ENCODE data around the gene PCSK6. TPM values are rescaled to one million over a fixed set of nuclear protein-coding genes. Genes with fewer than 3 reads are reported as not detected.

Gene PCSK6
- total RNA-seq, 5 donors from 2014 or later (not counting 1 experiment from before 2014, with no cell fraction given), result 0.16 to 2.2 (median 1.3) TPM

- Histone ChIP-seq H3K4me1 (ENCODE audit: control insufficient read depth in 1 of 2, extremely low read depth in 1 of 2, insufficient read depth in 2 of 2, low read length in 2 of 2) (no peaks in the 10 kb centered on the region), H3K27me3 (replicated peaks in 1 of 2; ENCODE audit: control insufficient read depth in 2 of 2, extremely low read depth in 1 of 2, insufficient read depth in 2 of 2, low read length in 1 of 2) (peaks cover 0 to 4% of the 10 kb centered on the region in 2 experiments), H3K27ac (ENCODE audit: low read length) (no peak overlapping the region), H3K36me3 (ENCODE audit: control insufficient read depth in 2 of 2, extremely low read depth in 1 of 2, insufficient read depth in 1 of 2, low read length in 1 of 2) (no peaks in the 10 kb centered on the region), H3K9me3 (peaks cover 9% of the 10 kb centered on the region), H3K4me3 (ENCODE audit: control insufficient read depth in 1 of 2, extremely low read depth in 1 of 2, low read length in 1 of 2) (no peak overlapping the region)
- CTCF ChIA-PET, result no interaction called here
- ATAC-seq (replicated peaks in 1 of 4) (no peak), DNase-seq (no peak)
- POLR2A ChIA-PET, result no interaction called here
- Mint-ChIP-seq H3K27me3 (peaks cover 8 to 18% of the 10 kb centered on the region in 2 donors), H3K9me3 (peaks cover 15 to 40% (median 31%) of the 10 kb centered on the region in 3 donors), H3K27ac (no peak overlapping the region), H3K4me1 (peaks cover 7 to 9% (median 7%) of the 10 kb centered on the region in 3 donors), H3K4me3 (no peak overlapping the region), H3K36me3 (peaks cover 6% of the 10 kb centered on the region)
Measured at GRCh38 chr15:101517504-101517903, 28.0 kb upstream of the PCSK6 start.

- H3K4me1 Mint-ChIP-seq, result no peaks in the 10 kb centered on the region
- Histone ChIP-seq H3K4me3 (ENCODE audit: control insufficient read depth in 1 of 2, extremely low read depth in 1 of 2, low read length in 1 of 2) (no peak overlapping the region), H3K4me1 (ENCODE audit: control insufficient read depth in 1 of 2, extremely low read depth in 1 of 2, insufficient read depth in 2 of 2, low read length in 2 of 2) (no peaks in the 10 kb centered on the region), H3K27me3 (replicated peaks in 1 of 2; ENCODE audit: control insufficient read depth in 2 of 2, extremely low read depth in 1 of 2, insufficient read depth in 2 of 2, low read length in 1 of 2) (no peaks in the 10 kb centered on the region), H3K27ac (ENCODE audit: low read length) (no peak overlapping the region), H3K9me3 (peaks cover 9% of the 10 kb centered on the region), H3K36me3 (ENCODE audit: control insufficient read depth in 2 of 2, extremely low read depth in 1 of 2, insufficient read depth in 1 of 2, low read length in 1 of 2) (no peaks in the 10 kb centered on the region)
- DNase-seq (no peak), ATAC-seq (replicated peaks in 1 of 4) (no peak)
- CTCF ChIA-PET, result interaction anchor here in 1 of 2 donors (0.7 kb wide), 1 partner anchor 158 kb away, joined by 4 read pairs; no protein-coding TSS in a partner anchor
- 100% methylated on average over 3 of the region's 7 CpGs for WGBS (ENCODE audit: insufficient coverage)
- H3K4me3 Mint-ChIP-seq, result no peak overlapping the region
- peaks cover 10 to 19% of the 10 kb centered on the region in 2 donors for H3K27me3 Mint-ChIP-seq
- no peak overlapping the region for H3K27ac Mint-ChIP-seq
- POLR2A ChIA-PET, result no interaction called here
- H3K36me3 Mint-ChIP-seq, result peaks cover 6% of the 10 kb centered on the region
- H3K9me3 Mint-ChIP-seq, result peaks cover 12 to 32% (median 26%) of the 10 kb centered on the region in 3 donors
Measured at GRCh38 chr15:101514318-101514717, 24.8 kb upstream of the PCSK6 start.

- Mint-ChIP-seq H3K36me3 (no peaks in the 10 kb centered on the region), H3K27me3 (peaks cover 8 to 16% of the 10 kb centered on the region in 2 donors), H3K4me3 (no peak overlapping the region), H3K27ac (no peak overlapping the region), H3K9me3 (peaks cover 3 to 14% (median 13%) of the 10 kb centered on the region in 3 donors), H3K4me1 (no peaks in the 10 kb centered on the region)
- DNase-seq (no peak), ATAC-seq (replicated peaks in 1 of 4) (no peak)
- POLR2A ChIA-PET, result no interaction called here
- H3K27ac ChIP-seq (ENCODE audit: low read length), result no peak overlapping the region
- no peak overlapping the region for H3K4me3 ChIP-seq (ENCODE audit: control insufficient read depth in 1 of 2, extremely low read depth in 1 of 2, low read length in 1 of 2)
- CTCF ChIA-PET, result no interaction called here
- no peaks in the 10 kb centered on the region for H3K27me3 ChIP-seq (replicated peaks in 1 of 2; ENCODE audit: control insufficient read depth in 2 of 2, extremely low read depth in 1 of 2, insufficient read depth in 2 of 2, low read length in 1 of 2)
- H3K36me3 ChIP-seq (ENCODE audit: control insufficient read depth in 2 of 2, extremely low read depth in 1 of 2, insufficient read depth in 1 of 2, low read length in 1 of 2), result no peaks in the 10 kb centered on the region
- peaks cover 7% of the 10 kb centered on the region for H3K9me3 ChIP-seq
- H3K4me1 ChIP-seq (ENCODE audit: control insufficient read depth in 1 of 2, extremely low read depth in 1 of 2, insufficient read depth in 2 of 2, low read length in 2 of 2), result no peaks in the 10 kb centered on the region
Measured at GRCh38 chr15:101511717-101512116, 22.2 kb upstream of the PCSK6 start.

- H3K4me1 ChIP-seq (ENCODE audit: control insufficient read depth in 1 of 2, extremely low read depth in 1 of 2, insufficient read depth in 2 of 2, low read length in 2 of 2), result no peaks in the 10 kb centered on the region
- peaks cover 6 to 23% of the 10 kb centered on the region in 2 donors for H3K27me3 Mint-ChIP-seq
- no peak overlapping the region for H3K27ac ChIP-seq (ENCODE audit: low read length)
- H3K4me3 ChIP-seq (ENCODE audit: control insufficient read depth in 1 of 2, extremely low read depth in 1 of 2, low read length in 1 of 2), result no peak overlapping the region
- H3K36me3 ChIP-seq (ENCODE audit: control insufficient read depth in 2 of 2, extremely low read depth in 1 of 2, insufficient read depth in 1 of 2, low read length in 1 of 2), result no peaks in the 10 kb centered on the region
- H3K36me3 Mint-ChIP-seq, result no peaks in the 10 kb centered on the region
- H3K9me3 Mint-ChIP-seq, result peaks cover 0 to 2% (median 2%) of the 10 kb centered on the region in 3 donors
- WGBS (ENCODE audit: insufficient coverage), result no CpG with 5 or more reads among the region's 8 CpGs
- ChIA-PET POLR2A (no interaction called here), CTCF (no interaction called here)
- H3K27ac Mint-ChIP-seq, result no peak overlapping the region
- H3K27me3 ChIP-seq (replicated peaks in 1 of 2; ENCODE audit: control insufficient read depth in 2 of 2, extremely low read depth in 1 of 2, insufficient read depth in 2 of 2, low read length in 1 of 2), result no peaks in the 10 kb centered on the region
- peaks cover 2% of the 10 kb centered on the region for H3K9me3 ChIP-seq
- ATAC-seq (replicated peaks in 1 of 4) (no peak), DNase-seq (no peak)
- H3K4me3 Mint-ChIP-seq, result no peak overlapping the region
- H3K4me1 Mint-ChIP-seq, result no peaks in the 10 kb centered on the region
Measured at GRCh38 chr15:101510212-101511197, 21.0 kb upstream of the PCSK6 start.

GRCh38 chr15:101509279-101509678, 19.8 kb upstream of the PCSK6 start:
- Histone ChIP-seq H3K36me3 (ENCODE audit: control insufficient read depth in 2 of 2, extremely low read depth in 1 of 2, insufficient read depth in 1 of 2, low read length in 1 of 2) (no peaks in the 10 kb centered on the region), H3K9me3 (no peaks in the 10 kb centered on the region), H3K27me3 (replicated peaks in 1 of 2; ENCODE audit: control insufficient read depth in 2 of 2, extremely low read depth in 1 of 2, insufficient read depth in 2 of 2, low read length in 1 of 2) (peaks cover 0 to 4% of the 10 kb centered on the region in 2 experiments), H3K27ac (ENCODE audit: low read length) (no peak overlapping the region), H3K4me1 (ENCODE audit: control insufficient read depth in 1 of 2, extremely low read depth in 1 of 2, insufficient read depth in 2 of 2, low read length in 2 of 2) (no peaks in the 10 kb centered on the region), H3K4me3 (ENCODE audit: control insufficient read depth in 1 of 2, extremely low read depth in 1 of 2, low read length in 1 of 2) (no peak overlapping the region)
- peaks cover 6 to 24% of the 10 kb centered on the region in 2 donors for H3K27me3 Mint-ChIP-seq
- no peaks in the 10 kb centered on the region for H3K4me1 Mint-ChIP-seq
- ChIA-PET POLR2A (no interaction called here), CTCF (no interaction called here)
- no peak for DNase-seq
- WGBS (ENCODE audit: insufficient coverage), result 100% methylated on average over 2 of the region's 6 CpGs
- ATAC-seq (replicated peaks in 1 of 4), result no peak
- no peak overlapping the region for H3K27ac Mint-ChIP-seq
- no peak overlapping the region for H3K4me3 Mint-ChIP-seq
- H3K9me3 Mint-ChIP-seq, result no peaks in the 10 kb centered on the region
- H3K36me3 Mint-ChIP-seq, result no peaks in the 10 kb centered on the region

- 62% methylated on average over 2 of the region's 8 CpGs for WGBS (ENCODE audit: insufficient coverage)
- POLR2A ChIA-PET, result no interaction called here
- no peak overlapping the region for H3K4me3 ChIP-seq (ENCODE audit: control insufficient read depth in 1 of 2, extremely low read depth in 1 of 2, low read length in 1 of 2)
- CTCF ChIA-PET, result no interaction called here
- H3K4me3 Mint-ChIP-seq, result no peak overlapping the region
- no peaks in the 10 kb centered on the region for H3K9me3 ChIP-seq
- H3K36me3 ChIP-seq (ENCODE audit: control insufficient read depth in 2 of 2, extremely low read depth in 1 of 2, insufficient read depth in 1 of 2, low read length in 1 of 2), result no peaks in the 10 kb centered on the region
- H3K27ac Mint-ChIP-seq, result no peak overlapping the region
- no peaks in the 10 kb centered on the region for H3K9me3 Mint-ChIP-seq
- peaks cover 6 to 16% of the 10 kb centered on the region in 2 experiments for H3K27me3 ChIP-seq (replicated peaks in 1 of 2; ENCODE audit: control insufficient read depth in 2 of 2, extremely low read depth in 1 of 2, insufficient read depth in 2 of 2, low read length in 1 of 2)
- H3K4me1 Mint-ChIP-seq, result peaks cover 2 to 4% (median 4%) of the 10 kb centered on the region in 3 donors
- H3K27me3 Mint-ChIP-seq, result peaks cover 9 to 22% of the 10 kb centered on the region in 2 donors
- no peaks in the 10 kb centered on the region for H3K36me3 Mint-ChIP-seq
- no peak for DNase-seq
- peaks cover 0 to 7% of the 10 kb centered on the region in 2 experiments for H3K4me1 ChIP-seq (ENCODE audit: control insufficient read depth in 1 of 2, extremely low read depth in 1 of 2, insufficient read depth in 2 of 2, low read length in 2 of 2)
- no peak overlapping the region for H3K27ac ChIP-seq (ENCODE audit: low read length)
- no peak for ATAC-seq (replicated peaks in 1 of 4)
Measured at GRCh38 chr15:101506491-101506890, 17.0 kb upstream of the PCSK6 start.
